Erythroblast (primary cell): Measurements from ENCODE around the gene CHMP6.

Experiments used
- GATA1 ChIP-seq: IDR thresholded peaks from 2 replicates; pipeline ENCODE4 v1.6.1; 2011; ENCODE audit warnings: low read depth, mild to moderate bottlenecking, control low read depth, low read length, moderate library complexity
- POLR2A ChIP-seq: IDR thresholded peaks from 2 replicates; pipeline ENCODE4 v1.6.1; 2011; ENCODE audit warnings: mild to moderate bottlenecking, low read length

DNA sequence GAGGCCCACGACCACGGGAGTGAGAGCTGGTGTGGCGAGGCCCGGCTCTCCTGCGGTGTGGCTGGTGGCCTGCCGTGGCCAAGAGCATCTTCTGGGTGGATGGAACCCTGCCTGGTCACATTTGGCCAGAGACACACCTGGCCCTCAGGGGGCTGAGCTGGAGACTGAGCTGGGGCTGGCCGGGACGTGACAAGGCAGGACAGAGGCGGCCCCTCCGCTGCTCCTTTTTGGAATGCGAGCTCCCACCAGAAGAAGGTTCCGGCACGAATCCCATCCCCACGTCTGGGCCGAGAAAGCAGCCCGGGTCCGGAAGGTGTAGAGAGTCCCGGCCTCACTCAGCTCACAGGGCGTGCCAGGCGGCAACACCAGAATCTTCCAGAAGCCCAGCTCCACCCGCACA, 26.0 kb upstream of the CHMP6 start:
- TF ChIP-seq POLR2A: no peak
- no peak for TF ChIP-seq GATA1
